ENCODE results near the gene COX5B.

- TF ChIP-seq POLR2A (IDR thresholded peaks at IDR 0.05; ENCODE audit: low read depth, low read length) (no peak), TAF1 (IDR thresholded peaks at IDR 0.05; ENCODE audit: borderline replicate concordance, low read depth, low read length) (no peak)
These were observed 15.0 kb downstream of the COX5B start for GRCh38 chr2:97660775-97661389.

Measured in GM12892 (cell line).